Tibial nerve (tissue), 4 donors: ENCODE results near the gene PRCD.
"Not testable (repeated sequence)": the region's sequence is repeated elsewhere in the genome, so short reads cannot be mapped to it uniquely, and the experiment has no call there.

Source experiments
- CTCF ChIP-seq, 5 experiments: fragments of 200-600 bp in 3 of 5; fragments of 450-650 bp in 2 of 5; sonication (generic) in 3 of 5; IDR thresholded peaks; one replicate each; pipeline ENCODE4 v1.5.1; 2016 to 2019; ENCODE audit warnings: antibody characterized with exemption in 5 of 5, mild to moderate bottlenecking in 3 of 5, moderate library complexity in 2 of 5
- EP300 ChIP-seq, 2 donors: sonication (generic); formaldehyde crosslinking; IDR thresholded peaks; one replicate each; pipeline ENCODE4 v1.6.1; 2017; ENCODE audit warnings: antibody characterized with exemption in 2 of 2, mild to moderate bottlenecking in 1 of 2
- POLR2A ChIP-seq, 2 donors: fragments of 450-650 bp; IDR thresholded peaks; one replicate each; pipeline ENCODE4 v1.6.1; 2017; ENCODE audit warnings: antibody characterized with exemption in 2 of 2, mild to moderate bottlenecking in 2 of 2, moderate library complexity in 2 of 2

DNA sequence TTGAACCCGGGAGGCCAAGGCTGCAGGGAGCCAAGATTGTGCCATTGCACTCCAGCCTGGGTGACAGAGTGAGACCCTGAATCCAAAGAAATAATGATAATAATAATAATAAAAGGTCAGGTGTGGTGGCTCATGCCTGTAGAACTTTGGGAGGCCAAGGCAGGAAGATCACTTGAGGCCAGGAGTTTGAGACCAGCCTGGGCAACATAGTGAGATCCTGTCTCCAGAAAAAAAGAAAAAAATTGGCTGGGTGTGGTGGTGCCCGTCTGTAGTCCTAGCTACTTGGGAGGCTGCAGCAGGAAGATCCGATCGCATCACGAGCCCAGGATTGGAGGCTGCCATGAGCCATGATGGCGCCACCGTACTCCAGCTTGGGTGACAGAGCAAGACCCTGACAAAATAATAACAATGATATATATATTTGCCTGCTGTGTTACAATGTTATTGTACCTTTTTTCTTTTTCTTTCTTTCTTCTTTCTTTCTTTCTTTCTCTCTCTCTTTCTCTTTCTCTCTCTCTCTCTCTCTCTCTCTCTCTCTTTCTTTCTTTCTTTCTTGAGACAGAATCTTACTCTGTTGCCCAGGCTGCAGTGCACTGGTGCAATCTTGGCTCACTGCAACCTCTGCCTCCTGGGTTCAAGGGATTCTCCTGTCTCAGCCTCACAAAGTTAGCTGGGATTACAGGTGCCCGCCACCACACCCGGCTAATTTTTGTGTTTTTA is 6.0 kb upstream of the PRCD start:
- TF ChIP-seq CTCF, POLR2A, EP300 (IDR thresholded peaks at IDR 0.05): not testable (repeated sequence)
